WTC11 (cell line): ENCODE measurements around the gene PDCD6IP.

Source experiments
- ZNF138 ChIP-seq: sonication (generic); formaldehyde crosslinking; conservative IDR thresholded peaks from 2 replicates; pipeline ENCODE4 v1.8.1; 2022; ENCODE audit warnings: mild to moderate bottlenecking, moderate library complexity, missing genetic modification reagents
- TF ChIP-seq, protein P1 (sequence below): fragments of 250-450 bp; sonication (Bioruptor Pico); IDR thresholded peaks from 2 replicates; pipeline ENCODE4 v1.9.0; 2021; ENCODE audit warnings: mild to moderate bottlenecking, borderline replicate concordance

DNA sequence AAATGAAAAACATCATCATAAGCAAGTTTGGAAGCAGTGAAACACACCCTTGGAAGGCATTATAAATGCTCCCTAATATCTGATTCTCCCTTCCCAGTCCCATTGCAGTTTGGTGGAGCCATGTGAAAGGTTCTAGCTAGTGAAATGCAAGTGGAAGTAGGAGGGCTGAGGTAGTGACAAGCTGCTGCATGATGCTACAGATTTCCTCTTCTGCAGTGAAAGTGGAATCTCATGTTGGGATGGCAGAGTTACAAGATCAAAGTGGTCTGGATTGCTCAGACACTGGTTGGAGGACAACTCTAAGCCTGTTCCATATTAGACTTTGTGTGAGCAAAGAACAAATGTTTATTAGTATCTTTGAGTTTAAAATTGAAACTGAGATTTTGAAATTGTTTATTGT is 3.3 kb upstream of the PDCD6IP start:
- TF ChIP-seq, protein P1, sequence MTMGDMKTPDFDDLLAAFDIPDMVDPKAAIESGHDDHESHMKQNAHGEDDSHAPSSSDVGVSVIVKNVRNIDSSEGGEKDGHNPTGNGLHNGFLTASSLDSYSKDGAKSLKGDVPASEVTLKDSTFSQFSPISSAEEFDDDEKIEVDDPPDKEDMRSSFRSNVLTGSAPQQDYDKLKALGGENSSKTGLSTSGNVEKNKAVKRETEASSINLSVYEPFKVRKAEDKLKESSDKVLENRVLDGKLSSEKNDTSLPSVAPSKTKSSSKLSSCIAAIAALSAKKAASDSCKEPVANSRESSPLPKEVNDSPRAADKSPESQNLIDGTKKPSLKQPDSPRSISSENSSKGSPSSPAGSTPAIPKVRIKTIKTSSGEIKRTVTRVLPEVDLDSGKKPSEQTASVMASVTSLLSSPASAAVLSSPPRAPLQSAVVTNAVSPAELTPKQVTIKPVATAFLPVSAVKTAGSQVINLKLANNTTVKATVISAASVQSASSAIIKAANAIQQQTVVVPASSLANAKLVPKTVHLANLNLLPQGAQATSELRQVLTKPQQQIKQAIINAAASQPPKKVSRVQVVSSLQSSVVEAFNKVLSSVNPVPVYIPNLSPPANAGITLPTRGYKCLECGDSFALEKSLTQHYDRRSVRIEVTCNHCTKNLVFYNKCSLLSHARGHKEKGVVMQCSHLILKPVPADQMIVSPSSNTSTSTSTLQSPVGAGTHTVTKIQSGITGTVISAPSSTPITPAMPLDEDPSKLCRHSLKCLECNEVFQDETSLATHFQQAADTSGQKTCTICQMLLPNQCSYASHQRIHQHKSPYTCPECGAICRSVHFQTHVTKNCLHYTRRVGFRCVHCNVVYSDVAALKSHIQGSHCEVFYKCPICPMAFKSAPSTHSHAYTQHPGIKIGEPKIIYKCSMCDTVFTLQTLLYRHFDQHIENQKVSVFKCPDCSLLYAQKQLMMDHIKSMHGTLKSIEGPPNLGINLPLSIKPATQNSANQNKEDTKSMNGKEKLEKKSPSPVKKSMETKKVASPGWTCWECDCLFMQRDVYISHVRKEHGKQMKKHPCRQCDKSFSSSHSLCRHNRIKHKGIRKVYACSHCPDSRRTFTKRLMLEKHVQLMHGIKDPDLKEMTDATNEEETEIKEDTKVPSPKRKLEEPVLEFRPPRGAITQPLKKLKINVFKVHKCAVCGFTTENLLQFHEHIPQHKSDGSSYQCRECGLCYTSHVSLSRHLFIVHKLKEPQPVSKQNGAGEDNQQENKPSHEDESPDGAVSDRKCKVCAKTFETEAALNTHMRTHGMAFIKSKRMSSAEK (CRISPR knock-in tag) = no peak
- TF ChIP-seq ZNF138 (CRISPR knock-in tag) = no peak
